ENCODE results near the gene C11orf65.

C11orf65 gene

DNA sequence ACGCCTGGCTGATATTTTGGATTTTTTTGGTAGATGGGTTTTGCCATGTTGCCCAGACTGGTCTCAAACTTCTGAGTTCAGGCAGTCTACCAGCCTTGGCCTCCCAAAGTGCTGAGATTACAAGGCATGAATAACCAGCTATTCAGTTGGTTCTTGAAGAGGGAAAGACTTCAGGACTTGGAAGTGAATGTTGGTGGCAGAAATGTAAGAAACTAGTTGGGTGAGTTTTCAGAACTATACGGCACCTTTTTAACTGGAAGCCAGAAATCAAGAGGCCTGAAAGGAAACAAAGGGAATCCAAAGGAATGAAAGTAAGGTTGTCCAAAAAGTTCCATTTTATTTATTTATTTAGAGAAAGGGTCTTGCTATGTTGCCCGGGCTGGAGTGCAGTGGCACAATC is 28.0 kb upstream of the C11orf65 start:
- no peak for DNase-seq (ENCODE audit: extremely low read depth, low read depth)
- TF ChIP-seq, protein P1, sequence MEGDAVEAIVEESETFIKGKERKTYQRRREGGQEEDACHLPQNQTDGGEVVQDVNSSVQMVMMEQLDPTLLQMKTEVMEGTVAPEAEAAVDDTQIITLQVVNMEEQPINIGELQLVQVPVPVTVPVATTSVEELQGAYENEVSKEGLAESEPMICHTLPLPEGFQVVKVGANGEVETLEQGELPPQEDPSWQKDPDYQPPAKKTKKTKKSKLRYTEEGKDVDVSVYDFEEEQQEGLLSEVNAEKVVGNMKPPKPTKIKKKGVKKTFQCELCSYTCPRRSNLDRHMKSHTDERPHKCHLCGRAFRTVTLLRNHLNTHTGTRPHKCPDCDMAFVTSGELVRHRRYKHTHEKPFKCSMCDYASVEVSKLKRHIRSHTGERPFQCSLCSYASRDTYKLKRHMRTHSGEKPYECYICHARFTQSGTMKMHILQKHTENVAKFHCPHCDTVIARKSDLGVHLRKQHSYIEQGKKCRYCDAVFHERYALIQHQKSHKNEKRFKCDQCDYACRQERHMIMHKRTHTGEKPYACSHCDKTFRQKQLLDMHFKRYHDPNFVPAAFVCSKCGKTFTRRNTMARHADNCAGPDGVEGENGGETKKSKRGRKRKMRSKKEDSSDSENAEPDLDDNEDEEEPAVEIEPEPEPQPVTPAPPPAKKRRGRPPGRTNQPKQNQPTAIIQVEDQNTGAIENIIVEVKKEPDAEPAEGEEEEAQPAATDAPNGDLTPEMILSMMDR (IDR thresholded peaks at IDR 0.05; ENCODE audit: low read depth, low read length): no peak

DNA sequence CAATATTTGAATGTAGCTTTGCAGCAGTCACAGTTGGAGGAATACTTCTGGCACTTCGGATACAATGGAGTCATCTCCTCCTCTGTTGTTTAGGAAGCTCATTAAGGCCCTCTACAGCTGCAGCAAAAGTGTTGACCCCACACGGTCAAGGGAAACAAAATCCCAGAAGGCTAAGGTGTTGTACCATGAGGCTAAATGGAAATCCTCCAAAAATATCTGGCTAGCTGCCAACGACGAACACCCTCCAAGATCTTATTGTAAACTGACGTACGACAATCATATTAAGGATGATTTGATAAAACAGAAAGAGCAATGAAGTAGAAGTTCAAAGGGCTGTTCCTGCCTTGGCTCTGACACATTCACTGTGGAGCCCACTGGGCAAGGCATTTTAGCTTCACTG is 26.9 kb upstream of the C11orf65 start:
- DNase-seq (ENCODE audit: extremely low read depth, low read depth): no peak
- TF ChIP-seq, protein P1 (IDR thresholded peaks at IDR 0.05; ENCODE audit: low read depth, low read length): no peak

DNA sequence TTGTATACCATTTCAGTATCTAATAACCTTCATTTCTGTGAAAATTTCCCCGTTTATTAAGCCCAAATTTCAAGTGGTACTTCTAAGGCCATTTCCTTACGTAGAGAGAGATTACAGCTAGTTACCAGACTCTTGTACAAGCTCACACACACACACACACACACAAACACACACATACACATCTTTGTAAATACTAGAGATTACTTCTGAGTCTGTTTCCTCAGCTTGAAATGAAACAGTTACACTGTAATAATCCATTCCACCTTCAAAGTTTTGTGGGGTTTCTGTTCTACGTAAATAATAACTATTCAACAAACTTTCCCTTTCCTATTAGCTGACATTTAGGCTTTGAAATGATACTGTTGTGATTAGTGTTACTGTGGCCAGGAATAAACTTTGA is 24.6 kb upstream of the C11orf65 start:
- TF ChIP-seq, protein P1 (IDR thresholded peaks at IDR 0.05; ENCODE audit: low read depth, low read length): no peak
- DNase-seq (ENCODE audit: extremely low read depth, low read depth): no peak

DNA sequence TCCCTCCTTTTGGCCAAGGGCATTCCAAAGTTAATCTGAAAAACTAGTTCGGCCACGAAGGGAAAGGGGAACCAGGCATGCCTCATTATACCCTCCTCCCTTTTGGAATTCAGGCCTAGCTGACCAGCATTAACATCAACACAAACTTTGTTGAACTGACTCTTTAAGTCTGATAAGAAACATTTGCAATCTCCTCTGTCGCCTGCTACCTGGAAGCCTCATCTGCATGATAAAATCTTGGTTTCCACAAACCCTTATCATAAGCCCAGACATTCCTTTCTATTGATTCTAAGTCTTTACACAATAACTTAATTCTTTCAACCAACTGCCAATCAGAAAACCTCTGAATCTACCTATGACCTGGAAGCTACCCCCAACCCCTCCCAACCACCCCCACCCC is 19.5 kb upstream of the C11orf65 start:
- no peak for DNase-seq (ENCODE audit: extremely low read depth, low read depth)
- TF ChIP-seq, protein P1 (IDR thresholded peaks at IDR 0.05; ENCODE audit: low read depth, low read length): no peak

DNA sequence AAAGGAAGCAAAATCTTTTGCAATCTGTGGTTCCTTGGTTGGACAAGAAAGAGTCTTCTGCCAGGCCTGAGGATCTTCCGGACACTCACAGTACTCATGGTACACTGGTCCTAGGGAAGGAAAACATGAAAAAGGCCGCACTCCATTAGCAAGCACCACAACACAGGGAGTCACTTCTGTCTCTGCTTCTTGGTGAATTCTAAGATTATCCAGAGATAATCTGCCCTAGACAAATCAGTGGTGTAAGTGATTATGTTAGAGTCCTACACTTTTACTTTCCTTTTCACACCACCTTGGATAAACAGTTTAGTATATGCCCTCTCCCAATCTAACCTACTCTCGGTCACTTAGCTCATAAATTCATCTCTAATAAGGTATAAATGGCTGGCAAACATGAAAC is 19.0 kb upstream of the C11orf65 start:
- DNase-seq (ENCODE audit: extremely low read depth, low read depth): no peak
- TF ChIP-seq, protein P1 (IDR thresholded peaks at IDR 0.05; ENCODE audit: low read depth, low read length): no peak

DNA sequence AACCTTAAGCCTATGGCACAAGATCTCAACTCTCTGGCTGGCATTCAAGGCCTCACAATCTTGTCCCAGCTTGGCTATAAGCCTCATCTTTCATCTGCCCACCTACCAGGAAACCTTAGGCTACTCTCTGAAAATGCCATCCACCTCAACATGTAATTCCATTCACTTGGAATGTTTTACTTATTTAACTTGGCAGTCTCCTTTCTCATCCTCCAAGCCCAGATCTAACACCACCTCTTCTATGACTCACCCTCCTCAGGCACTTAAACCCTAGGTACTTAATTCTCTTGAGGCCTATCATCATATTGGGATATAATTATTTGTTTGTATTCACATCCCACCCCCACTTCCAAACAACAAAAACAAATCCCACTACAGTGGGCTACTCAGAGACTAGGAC is 15.8 kb upstream of the C11orf65 start:
- TF ChIP-seq, protein P1 (IDR thresholded peaks at IDR 0.05; ENCODE audit: low read depth, low read length): no peak
- DNase-seq (ENCODE audit: extremely low read depth, low read depth): no peak

DNA sequence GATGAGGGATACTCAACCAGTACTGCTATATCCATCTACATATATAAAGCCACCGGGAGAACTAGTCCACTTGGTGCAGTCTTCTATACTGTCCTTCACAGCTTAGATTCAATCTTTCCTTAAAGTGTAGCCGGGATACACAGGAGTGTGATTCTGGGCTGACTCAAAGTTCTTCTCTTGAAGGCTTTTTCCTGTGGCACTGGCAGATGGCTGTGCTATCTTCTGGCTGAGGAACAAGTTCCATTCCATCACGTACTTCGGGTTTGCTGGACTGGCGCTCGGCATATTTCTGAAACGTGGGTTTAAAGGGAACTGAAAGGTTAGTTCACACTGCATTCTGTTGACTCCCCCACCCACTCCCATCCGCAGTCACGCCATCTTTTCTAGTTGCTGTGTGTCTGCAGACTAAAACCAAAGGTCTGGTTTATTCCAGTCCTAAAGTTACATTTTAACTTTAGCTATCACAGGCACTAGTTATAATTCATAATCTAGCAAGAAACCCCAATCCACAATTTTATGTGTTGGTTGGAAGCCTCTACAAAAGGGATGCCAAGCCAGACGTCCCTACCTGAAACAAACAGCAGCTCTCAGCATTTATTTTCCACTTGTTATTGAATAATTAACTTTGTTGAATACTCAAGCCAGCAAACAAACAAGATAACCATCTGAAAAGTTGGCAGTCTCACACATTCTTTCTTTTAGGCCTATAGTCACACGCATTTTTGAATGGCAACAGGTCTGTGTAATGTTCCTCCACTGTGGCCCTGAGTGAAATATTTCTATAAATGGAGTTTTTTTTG is 7.5 kb upstream of the C11orf65 start:
- no peak for DNase-seq (ENCODE audit: extremely low read depth, low read depth)
- TF ChIP-seq, protein P1 (IDR thresholded peaks at IDR 0.05; ENCODE audit: low read depth, low read length): no peak
